ENCODE measurements around the gene P3H2. TPM values are rescaled to one million over a fixed set of nuclear protein-coding genes. Genes with fewer than 3 reads are reported as not detected.
"Not testable (repeated sequence)": the region's sequence is repeated elsewhere in the genome, so short reads cannot be mapped to it uniquely, and the experiment has no call there.

Gene P3H2
- total and polyA plus RNA-seq, 5 experiments from 2014 or later = not detected

GRCh38 chr3:190076136-190076535 lies 44.6 kb downstream of the P3H2 start:
- DNase-seq (no peak), ATAC-seq (no peak)
- Mint-ChIP-seq H3K36me3 (no peaks in the 10 kb centered on the region), H3K4me3 (no peak overlapping the region), H3K27ac (no peak overlapping the region), H3K4me1 (no peaks in the 10 kb centered on the region), H3K9me3 (no peaks in the 10 kb centered on the region), H3K27me3 (peaks cover 10 to 24% (median 13%) of the 10 kb centered on the region in 5 donors)
- POLR2A ChIA-PET = no interaction called here

- H3K4me3 Mint-ChIP-seq = no peak overlapping the region
- no peaks in the 10 kb centered on the region for H3K36me3 Mint-ChIP-seq
- no peak for ATAC-seq
- POLR2A ChIA-PET = no interaction called here
- no peak overlapping the region for H3K27ac Mint-ChIP-seq
- H3K27me3 Mint-ChIP-seq = peaks cover 10 to 20% (median 13%) of the 10 kb centered on the region in 5 donors
- no peaks in the 10 kb centered on the region for H3K9me3 Mint-ChIP-seq
- DNase-seq = no peak
- no peaks in the 10 kb centered on the region for H3K4me1 Mint-ChIP-seq
Measured at GRCh38 chr3:190074817-190075216, 45.9 kb downstream of the P3H2 start.

- POLR2A ChIA-PET = no interaction called here
- Mint-ChIP-seq H3K4me1 (no peaks in the 10 kb centered on the region), H3K9me3 (no peaks in the 10 kb centered on the region), H3K27me3 (peaks cover 10 to 22% (median 11%) of the 10 kb centered on the region in 5 donors), H3K27ac (peak overlapping the region in 1 of 10 donors; percentile 26), H3K4me3 (no peak overlapping the region), H3K36me3 (no peaks in the 10 kb centered on the region)
- ATAC-seq = no peak
- DNase-seq = no peak
Measured at GRCh38 chr3:190073264-190074008, 47.3 kb downstream of the P3H2 start.

GRCh38 chr3:190072856-190073255 lies 47.8 kb downstream of the P3H2 start:
- POLR2A ChIA-PET = no interaction called here
- no peaks in the 10 kb centered on the region for H3K36me3 Mint-ChIP-seq
- peaks cover 10 to 22% (median 11%) of the 10 kb centered on the region in 5 donors for H3K27me3 Mint-ChIP-seq
- H3K9me3 Mint-ChIP-seq = no peaks in the 10 kb centered on the region
- ATAC-seq (no peak), DNase-seq (no peak)
- no peak overlapping the region for H3K27ac Mint-ChIP-seq
- H3K4me3 Mint-ChIP-seq = no peak overlapping the region
- no peaks in the 10 kb centered on the region for H3K4me1 Mint-ChIP-seq

GRCh38 chr3:190071921-190072320 lies 48.8 kb downstream of the P3H2 start:
- not testable (repeated sequence) for ATAC-seq, H3K4me1 Mint-ChIP-seq, H3K9me3 Mint-ChIP-seq, H3K27ac Mint-ChIP-seq, H3K4me3 Mint-ChIP-seq, H3K36me3 Mint-ChIP-seq, DNase-seq
- peaks cover 10 to 22% (median 11%) of the 10 kb centered on the region in 5 donors for H3K27me3 Mint-ChIP-seq
- POLR2A ChIA-PET = interaction anchor here (0.6 kb wide), 1 partner anchor 13 kb away, joined by 3 read pairs; no protein-coding TSS in a partner anchor

- Mint-ChIP-seq H3K4me3 (no peak overlapping the region), H3K27me3 (peaks cover 8 to 24% (median 13%) of the 10 kb centered on the region in 5 donors), H3K27ac (no peak overlapping the region), H3K36me3 (no peaks in the 10 kb centered on the region), H3K9me3 (peaks cover 0 to 3% (median 0%) of the 10 kb centered on the region in 9 donors), H3K4me1 (no peaks in the 10 kb centered on the region)
- POLR2A ChIA-PET = no interaction called here
- ATAC-seq (no peak), DNase-seq (no peak)
Measured at GRCh38 chr3:190070622-190071347, 49.9 kb downstream of the P3H2 start.

- Mint-ChIP-seq H3K27me3 (peaks cover 0 to 16% (median 2%) of the 10 kb centered on the region in 5 donors), H3K36me3 (no peaks in the 10 kb centered on the region), H3K9me3 (peaks cover 0 to 3% (median 0%) of the 10 kb centered on the region in 9 donors), H3K4me1 (no peaks in the 10 kb centered on the region), H3K4me3 (no peak overlapping the region), H3K27ac (no peak overlapping the region)
- ATAC-seq = no peak
- DNase-seq = no peak
- POLR2A ChIA-PET = no interaction called here
Measured at GRCh38 chr3:190065204-190065603, 55.5 kb downstream of the P3H2 start.

- Mint-ChIP-seq H3K9me3 (peaks cover 0 to 3% (median 0%) of the 10 kb centered on the region in 9 donors), H3K4me1 (no peaks in the 10 kb centered on the region), H3K36me3 (no peaks in the 10 kb centered on the region), H3K27me3 (peaks cover 0 to 11% (median 2%) of the 10 kb centered on the region in 5 donors), H3K4me3 (no peak overlapping the region), H3K27ac (no peak overlapping the region)
- no peak for ATAC-seq
- POLR2A ChIA-PET = no interaction called here
- no peak for DNase-seq
Measured at GRCh38 chr3:190064659-190065058, 56.0 kb downstream of the P3H2 start.

GRCh38 chr3:190064112-190064511 lies 56.6 kb downstream of the P3H2 start:
- Mint-ChIP-seq H3K27ac (peak overlapping the region in 1 of 10 donors; percentile 22), H3K9me3 (peaks cover 0 to 3% (median 0%) of the 10 kb centered on the region in 9 donors), H3K27me3 (peaks cover 0 to 10% (median 2%) of the 10 kb centered on the region in 5 donors), H3K4me1 (no peaks in the 10 kb centered on the region), H3K36me3 (no peaks in the 10 kb centered on the region), H3K4me3 (no peak overlapping the region)
- DNase-seq (no peak), ATAC-seq (no peak)
- POLR2A ChIA-PET = no interaction called here

GRCh38 chr3:190063490-190063889 lies 57.2 kb downstream of the P3H2 start:
- H3K4me1 Mint-ChIP-seq = no peaks in the 10 kb centered on the region
- peaks cover 0 to 3% (median 0%) of the 10 kb centered on the region in 9 donors for H3K9me3 Mint-ChIP-seq
- H3K4me3 Mint-ChIP-seq = no peak overlapping the region
- H3K27me3 Mint-ChIP-seq = peaks cover 0 to 10% (median 2%) of the 10 kb centered on the region in 5 donors
- DNase-seq (no peak), ATAC-seq (no peak)
- no peaks in the 10 kb centered on the region for H3K36me3 Mint-ChIP-seq
- no peak overlapping the region for H3K27ac Mint-ChIP-seq
- POLR2A ChIA-PET = no interaction called here

GRCh38 chr3:190060192-190060775 lies 60.4 kb downstream of the P3H2 start:
- Mint-ChIP-seq H3K27me3 (peaks cover 0 to 9% (median 2%) of the 10 kb centered on the region in 5 donors), H3K4me1 (no peaks in the 10 kb centered on the region), H3K9me3 (no peaks in the 10 kb centered on the region), H3K27ac (no peak overlapping the region), H3K4me3 (no peak overlapping the region), H3K36me3 (no peaks in the 10 kb centered on the region)
- no peak for ATAC-seq
- POLR2A ChIA-PET = no interaction called here
- DNase-seq = no peak

GRCh38 chr3:190059242-190059590 lies 61.5 kb downstream of the P3H2 start:
- DNase-seq (no peak), ATAC-seq (no peak)
- H3K36me3 Mint-ChIP-seq = no peaks in the 10 kb centered on the region
- no peak overlapping the region for H3K4me3 Mint-ChIP-seq
- H3K4me1 Mint-ChIP-seq = no peaks in the 10 kb centered on the region
- H3K9me3 Mint-ChIP-seq = no peaks in the 10 kb centered on the region
- POLR2A ChIA-PET = interaction anchor here (0.6 kb wide), 1 partner anchor 874 kb away, joined by 3 read pairs; no protein-coding TSS in a partner anchor
- H3K27me3 Mint-ChIP-seq = peaks cover 0 to 15% (median 3%) of the 10 kb centered on the region in 5 donors
- no peak overlapping the region for H3K27ac Mint-ChIP-seq

All from naive thymus-derived CD8-positive, alpha-beta T cell (primary cell).